NCI-H1436 treated with DMSO at 0.1 percent for 48 hours (cell line): ENCODE measurements around the gene ANKRD10.
"Not testable (repeated sequence)": the region's sequence is repeated elsewhere in the genome, so short reads cannot be mapped to it uniquely, and the experiment has no call there.

Experiments used
- DNase-seq: peaks from one replicate; lab custom pipeline; 2025; lab: John Stamatoyannopoulos, UW

ANKRD10 gene

GRCh38 chr13:110866491-110867170 is 48.2 kb downstream of the ANKRD10 start:
- DNase-seq, result no peak

- no peak for DNase-seq
These were observed 51.2 kb downstream of the ANKRD10 start for GRCh38 chr13:110863685-110864084.

- DNase-seq, result no peak
These were observed 53.9 kb downstream of the ANKRD10 start for GRCh38 chr13:110860983-110861382.

GRCh38 chr13:110856942-110857835 is 57.7 kb downstream of the ANKRD10 start:
- DNase-seq, result no peak

GRCh38 chr13:110855363-110855762 is 59.5 kb downstream of the ANKRD10 start:
- DNase-seq, result no peak

- DNase-seq, result no peak
These were observed 60.0 kb downstream of the ANKRD10 start for GRCh38 chr13:110854866-110855265.

- no peak for DNase-seq
These were observed 61.6 kb downstream of the ANKRD10 start for GRCh38 chr13:110853235-110853721.

GRCh38 chr13:110850840-110851239 is 64.0 kb downstream of the ANKRD10 start:
- peak; percentile 4 for DNase-seq

- no peak for DNase-seq
These were observed 64.9 kb downstream of the ANKRD10 start for GRCh38 chr13:110850006-110850405.

GRCh38 chr13:110845520-110845919 is 69.3 kb downstream of the ANKRD10 start:
- no peak for DNase-seq

- DNase-seq, result no peak
These were observed 73.0 kb downstream of the ANKRD10 start for GRCh38 chr13:110841846-110842245.

- DNase-seq, result no peak
These were observed 73.5 kb downstream of the ANKRD10 start for GRCh38 chr13:110841406-110841805.

GRCh38 chr13:110838867-110839538 is 75.9 kb downstream of the ANKRD10 start:
- no peak for DNase-seq

GRCh38 chr13:110838116-110838515 is 76.8 kb downstream of the ANKRD10 start:
- no peak for DNase-seq

GRCh38 chr13:110837397-110838061 is 77.3 kb downstream of the ANKRD10 start:
- not testable (repeated sequence) for DNase-seq

- no peak for DNase-seq
These were observed 78.3 kb downstream of the ANKRD10 start for GRCh38 chr13:110836605-110836903.

GRCh38 chr13:110835721-110836604 is 78.9 kb downstream of the ANKRD10 start:
- no peak for DNase-seq

GRCh38 chr13:110834572-110834971 is 80.3 kb downstream of the ANKRD10 start:
- no peak for DNase-seq

GRCh38 chr13:110832531-110832930 is 82.3 kb downstream of the ANKRD10 start:
- no peak for DNase-seq

- no peak for DNase-seq
These were observed 82.7 kb downstream of the ANKRD10 start for GRCh38 chr13:110832205-110832479.

- DNase-seq, result no peak
These were observed 83.2 kb downstream of the ANKRD10 start for GRCh38 chr13:110831437-110832204.
